HEK293 (cell line): ENCODE results near the gene ICAM4.
A peak's percentile ranks its signal among the peaks of the same experiment; 100 is the strongest.

Experiments used
- IKZF3 ChIP-seq: fragments of 450-650 bp; IDR thresholded peaks from 2 replicates; pipeline ENCODE4 v1.5.0; 2018; ENCODE audit warnings: missing biosample characterization, mild to moderate bottlenecking, missing genetic modification characterization, moderate library complexity
- INSM2 ChIP-seq: fragments of 450-650 bp; formaldehyde crosslinking; IDR thresholded peaks from 2 replicates; pipeline ENCODE4 v1.5.1; 2016; ENCODE audit warnings: missing biosample characterization, missing genetic modification characterization
- KLF1 ChIP-seq: fragments of 450-650 bp; formaldehyde crosslinking; IDR thresholded peaks from 2 replicates; pipeline ENCODE4 v1.5.1; 2016; ENCODE audit warnings: missing biosample characterization, missing genetic modification characterization
- MYNN ChIP-seq: fragments of 450-650 bp; formaldehyde crosslinking; IDR thresholded peaks from 2 replicates; pipeline ENCODE4 v1.5.1; 2016; ENCODE audit warnings: missing biosample characterization, missing genetic modification characterization, borderline replicate concordance
- OSR2 ChIP-seq: fragments of 450-650 bp; formaldehyde crosslinking; IDR thresholded peaks from 2 replicates; pipeline ENCODE4 v1.5.1; 2016; ENCODE audit warnings: missing biosample characterization, missing genetic modification characterization
- PRDM1 ChIP-seq: fragments of 450-650 bp; formaldehyde crosslinking; IDR thresholded peaks from 2 replicates; pipeline ENCODE4; 2016; ENCODE audit warnings: missing biosample characterization, missing genetic modification characterization
- SETDB1 ChIP-seq: IDR thresholded peaks from one replicate; pipeline ENCODE4 v1.6.1; 2017; ENCODE audit warnings: mild to moderate bottlenecking, low read length, moderate library complexity, mixed read lengths; ENCODE audit not compliant: insufficient read length
- SP2 ChIP-seq: fragments of 450-650 bp; formaldehyde crosslinking; IDR thresholded peaks from 2 replicates; pipeline ENCODE4 v1.5.1; 2016; ENCODE audit warnings: missing biosample characterization, missing genetic modification characterization
- SP3 ChIP-seq: fragments of 450-650 bp; formaldehyde crosslinking; IDR thresholded peaks from 2 replicates; pipeline ENCODE4 v1.5.1; 2016; ENCODE audit warnings: missing biosample characterization, missing genetic modification characterization
- TCF7L2 ChIP-seq: IDR thresholded peaks from 2 replicates; pipeline ENCODE4 v1.6.1; 2011; ENCODE audit warnings: low read depth, mild to moderate bottlenecking, inconsistent platforms, low read length, moderate library complexity, borderline replicate concordance
- ZBTB17 ChIP-seq: fragments of 450-650 bp; formaldehyde crosslinking; IDR thresholded peaks from 2 replicates; pipeline ENCODE4 v1.5.1; 2016; ENCODE audit warnings: missing biosample characterization, missing genetic modification characterization
- ZBTB8A ChIP-seq: fragments of 450-650 bp; formaldehyde crosslinking; IDR thresholded peaks from 2 replicates; pipeline ENCODE4 v1.5.1; 2016; ENCODE audit warnings: missing biosample characterization, missing genetic modification characterization
- ZIC2 ChIP-seq: fragments of 450-650 bp; formaldehyde crosslinking; IDR thresholded peaks from 2 replicates; pipeline ENCODE4 v1.5.1; 2016; ENCODE audit warnings: missing biosample characterization, missing genetic modification characterization
- ZNF112 ChIP-seq: fragments of 450-650 bp; formaldehyde crosslinking; IDR thresholded peaks from 2 replicates; pipeline ENCODE4 v1.5.0; 2017; ENCODE audit warnings: missing biosample characterization, missing genetic modification characterization
- ZNF16 ChIP-seq: fragments of 450-650 bp; formaldehyde crosslinking; IDR thresholded peaks from 2 replicates; pipeline ENCODE4 v1.5.1; 2016; ENCODE audit warnings: low read depth, missing biosample characterization, missing genetic modification characterization
- ZNF221 ChIP-seq: fragments of 450-650 bp; formaldehyde crosslinking; IDR thresholded peaks from 2 replicates; pipeline ENCODE4 v1.5.1; 2017; ENCODE audit warnings: missing biosample characterization, missing genetic modification characterization, borderline replicate concordance
- ZNF266 ChIP-seq: fragments of 450-650 bp; formaldehyde crosslinking; IDR thresholded peaks from 2 replicates; pipeline ENCODE4 v1.5.1; 2016; ENCODE audit warnings: missing biosample characterization, missing genetic modification characterization, low read depth
- ZNF324 ChIP-seq: fragments of 450-650 bp; formaldehyde crosslinking; IDR thresholded peaks from 2 replicates; pipeline ENCODE4 v1.5.1; 2016; ENCODE audit warnings: missing biosample characterization, missing genetic modification characterization
- ZNF398 ChIP-seq: fragments of 450-650 bp; formaldehyde crosslinking; IDR thresholded peaks from 2 replicates; pipeline ENCODE4 v1.5.1; 2017; ENCODE audit warnings: missing biosample characterization, missing genetic modification characterization
- ZNF404 ChIP-seq: fragments of 450-650 bp; formaldehyde crosslinking; IDR thresholded peaks from 2 replicates; pipeline ENCODE4 v1.5.1; 2017; ENCODE audit warnings: missing biosample characterization, missing genetic modification characterization
- ZNF501 ChIP-seq: fragments of 450-650 bp; formaldehyde crosslinking; IDR thresholded peaks from 2 replicates; pipeline ENCODE4 v1.5.1; 2016; ENCODE audit warnings: missing biosample characterization, missing genetic modification characterization
- ZNF558 ChIP-seq: fragments of 450-650 bp; formaldehyde crosslinking; IDR thresholded peaks from 2 replicates; pipeline ENCODE4 v1.5.1; 2016; ENCODE audit warnings: missing biosample characterization, missing genetic modification characterization
- ZNF561 ChIP-seq: fragments of 450-650 bp; IDR thresholded peaks from 2 replicates; pipeline ENCODE4 v1.5.1; 2018; ENCODE audit warnings: missing biosample characterization, missing genetic modification characterization, borderline replicate concordance
- ZNF571 ChIP-seq: fragments of 450-650 bp; formaldehyde crosslinking; IDR thresholded peaks from 2 replicates; pipeline ENCODE4 v1.5.0; 2017; ENCODE audit warnings: missing biosample characterization, missing genetic modification characterization
- ZNF621 ChIP-seq: fragments of 450-650 bp; formaldehyde crosslinking; IDR thresholded peaks from 2 replicates; pipeline ENCODE4 v1.5.1; 2017; ENCODE audit warnings: missing biosample characterization, missing genetic modification characterization
- ZNF626 ChIP-seq: fragments of 450-650 bp; sonication (Bioruptor Pico); formaldehyde crosslinking; IDR thresholded peaks from 2 replicates; pipeline ENCODE4 v1.5.1; 2018; ENCODE audit warnings: missing biosample characterization, missing genetic modification characterization, inconsistent platforms
- ZNF658 ChIP-seq: fragments of 450-650 bp; formaldehyde crosslinking; IDR thresholded peaks from 2 replicates; pipeline ENCODE4; 2016; ENCODE audit warnings: missing biosample characterization, missing genetic modification characterization
- ZNF76 ChIP-seq: fragments of 450-650 bp; formaldehyde crosslinking; IDR thresholded peaks from 2 replicates; pipeline ENCODE4; 2016; ENCODE audit warnings: low read depth, missing biosample characterization, missing genetic modification characterization, borderline replicate concordance
- TF ChIP-seq, protein P1 (sequence below): fragments of 450-650 bp; formaldehyde crosslinking; IDR thresholded peaks from 2 replicates; pipeline ENCODE4 v1.5.1; 2016; ENCODE audit warnings: missing biosample characterization, missing genetic modification characterization
- TF ChIP-seq, protein P2 (sequence below): sonication (generic); formaldehyde crosslinking; IDR thresholded peaks from 2 replicates; pipeline ENCODE4 v1.8.1; 2022; ENCODE audit warnings: mild to moderate bottlenecking, moderate library complexity, missing genetic modification reagents
- TF ChIP-seq, protein P3 (sequence below): fragments of 450-650 bp; formaldehyde crosslinking; IDR thresholded peaks from 2 replicates; pipeline ENCODE4 v1.5.1; 2016; ENCODE audit warnings: missing biosample characterization, missing genetic modification characterization

Gene ICAM4

DNA sequence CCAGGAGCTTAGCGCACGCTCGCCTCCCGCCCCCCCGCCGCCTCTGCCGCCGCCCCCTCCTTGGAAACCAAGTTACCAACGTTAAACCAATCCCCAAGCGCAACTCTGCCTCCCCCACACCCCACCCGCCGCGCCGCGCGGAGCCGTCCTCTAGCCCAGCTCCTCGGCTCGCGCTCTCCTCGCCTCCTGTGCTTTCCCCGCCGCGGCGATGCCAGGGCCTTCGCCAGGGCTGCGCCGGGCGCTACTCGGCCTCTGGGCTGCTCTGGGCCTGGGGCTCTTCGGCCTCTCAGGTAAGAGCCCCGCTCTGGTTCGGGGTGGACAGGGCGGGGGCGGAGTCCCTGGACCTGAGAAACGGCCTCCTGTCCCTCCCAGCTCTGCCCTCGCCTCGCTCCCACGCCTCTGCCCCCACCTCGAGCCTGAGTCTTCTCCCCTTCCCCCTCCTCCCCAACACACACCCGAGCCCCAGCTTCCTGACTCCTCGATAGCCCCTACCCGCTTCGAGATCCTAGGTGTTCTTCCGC is 3.1 kb downstream of the ICAM4 start, which contains the start of gene ICAM5 (continued):
- TF ChIP-seq ZNF501 (tag by site-specific recombination) = 0 out of 2 replicates have a peak, but pooled peaks have one; percentile 37
- TF ChIP-seq IKZF3 (tag by site-specific recombination) = no peak; the same call in 1 of the 2 replicates
- peak; percentile 26; the same call in 1 of the 2 replicates for TF ChIP-seq SP2
- no peak for TF ChIP-seq ZNF404 (tag by site-specific recombination)
- 0 out of 2 replicates have a peak, but pooled peaks have one; percentile 7 for TF ChIP-seq KLF1
- TF ChIP-seq ZNF266 = no peak
- TF ChIP-seq SP3 (tag by site-specific recombination) = no peak; the same call in none of the 2 replicates
- TF ChIP-seq MYNN (tag by site-specific recombination) = no peak
- TF ChIP-seq INSM2 = no peak
- no peak for TF ChIP-seq ZNF626 (tag by site-specific recombination)
- TF ChIP-seq, protein P1, sequence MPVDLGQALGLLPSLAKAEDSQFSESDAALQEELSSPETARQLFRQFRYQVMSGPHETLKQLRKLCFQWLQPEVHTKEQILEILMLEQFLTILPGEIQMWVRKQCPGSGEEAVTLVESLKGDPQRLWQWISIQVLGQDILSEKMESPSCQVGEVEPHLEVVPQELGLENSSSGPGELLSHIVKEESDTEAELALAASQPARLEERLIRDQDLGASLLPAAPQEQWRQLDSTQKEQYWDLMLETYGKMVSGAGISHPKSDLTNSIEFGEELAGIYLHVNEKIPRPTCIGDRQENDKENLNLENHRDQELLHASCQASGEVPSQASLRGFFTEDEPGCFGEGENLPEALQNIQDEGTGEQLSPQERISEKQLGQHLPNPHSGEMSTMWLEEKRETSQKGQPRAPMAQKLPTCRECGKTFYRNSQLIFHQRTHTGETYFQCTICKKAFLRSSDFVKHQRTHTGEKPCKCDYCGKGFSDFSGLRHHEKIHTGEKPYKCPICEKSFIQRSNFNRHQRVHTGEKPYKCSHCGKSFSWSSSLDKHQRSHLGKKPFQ (tag by site-specific recombination) = no peak
- TF ChIP-seq, protein P2, sequence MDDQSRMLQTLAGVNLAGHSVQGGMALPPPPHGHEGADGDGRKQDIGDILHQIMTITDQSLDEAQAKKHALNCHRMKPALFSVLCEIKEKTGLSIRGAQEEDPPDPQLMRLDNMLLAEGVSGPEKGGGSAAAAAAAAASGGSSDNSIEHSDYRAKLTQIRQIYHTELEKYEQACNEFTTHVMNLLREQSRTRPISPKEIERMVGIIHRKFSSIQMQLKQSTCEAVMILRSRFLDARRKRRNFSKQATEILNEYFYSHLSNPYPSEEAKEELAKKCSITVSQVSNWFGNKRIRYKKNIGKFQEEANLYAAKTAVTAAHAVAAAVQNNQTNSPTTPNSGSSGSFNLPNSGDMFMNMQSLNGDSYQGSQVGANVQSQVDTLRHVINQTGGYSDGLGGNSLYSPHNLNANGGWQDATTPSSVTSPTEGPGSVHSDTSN (CRISPR knock-in tag) = no peak
- TF ChIP-seq ZNF221 (tag by site-specific recombination) = no peak
- TF ChIP-seq ZNF324 (tag by site-specific recombination) = 0 out of 2 replicates have a peak, but pooled peaks have one; percentile 12
- TF ChIP-seq ZNF571 (tag by site-specific recombination) = no peak
- peak; percentile 96 for TF ChIP-seq ZNF398 (tag by site-specific recombination)
- TF ChIP-seq ZNF558 (tag by site-specific recombination) = no peak
- 0 out of 2 replicates have a peak, but pooled peaks have one; percentile 16 for TF ChIP-seq ZNF561 (tag by site-specific recombination)
- TF ChIP-seq ZIC2 (tag by site-specific recombination) = peak; percentile 51; the same call in 1 of the 2 replicates
- no peak for TF ChIP-seq ZNF658 (tag by site-specific recombination)
- no peak for TF ChIP-seq ZNF76 (tag by site-specific recombination)
- TF ChIP-seq PRDM1 (tag by site-specific recombination) = no peak
- TF ChIP-seq ZBTB17 (tag by site-specific recombination) = 0 out of 2 replicates have a peak, but pooled peaks have one; percentile 68
- TF ChIP-seq SETDB1 = no peak
- TF ChIP-seq OSR2 = 0 out of 2 replicates have a peak, but pooled peaks have one; percentile 11
- TF ChIP-seq, protein P3, sequence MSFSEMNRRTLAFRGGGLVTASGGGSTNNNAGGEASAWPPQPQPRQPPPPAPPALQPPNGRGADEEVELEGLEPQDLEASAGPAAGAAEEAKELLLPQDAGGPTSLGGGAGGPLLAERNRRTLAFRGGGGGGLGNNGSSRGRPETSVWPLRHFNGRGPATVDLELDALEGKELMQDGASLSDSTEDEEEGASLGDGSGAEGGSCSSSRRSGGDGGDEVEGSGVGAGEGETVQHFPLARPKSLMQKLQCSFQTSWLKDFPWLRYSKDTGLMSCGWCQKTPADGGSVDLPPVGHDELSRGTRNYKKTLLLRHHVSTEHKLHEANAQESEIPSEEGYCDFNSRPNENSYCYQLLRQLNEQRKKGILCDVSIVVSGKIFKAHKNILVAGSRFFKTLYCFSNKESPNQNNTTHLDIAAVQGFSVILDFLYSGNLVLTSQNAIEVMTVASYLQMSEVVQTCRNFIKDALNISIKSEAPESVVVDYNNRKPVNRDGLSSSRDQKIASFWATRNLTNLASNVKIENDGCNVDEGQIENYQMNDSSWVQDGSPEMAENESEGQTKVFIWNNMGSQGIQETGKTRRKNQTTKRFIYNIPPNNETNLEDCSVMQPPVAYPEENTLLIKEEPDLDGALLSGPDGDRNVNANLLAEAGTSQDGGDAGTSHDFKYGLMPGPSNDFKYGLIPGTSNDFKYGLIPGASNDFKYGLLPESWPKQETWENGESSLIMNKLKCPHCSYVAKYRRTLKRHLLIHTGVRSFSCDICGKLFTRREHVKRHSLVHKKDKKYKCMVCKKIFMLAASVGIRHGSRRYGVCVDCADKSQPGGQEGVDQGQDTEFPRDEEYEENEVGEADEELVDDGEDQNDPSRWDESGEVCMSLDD = no peak
- TF ChIP-seq ZNF112 = no peak
- TF ChIP-seq ZNF16 (tag by site-specific recombination) = no peak
- no peak for TF ChIP-seq TCF7L2
- no peak for TF ChIP-seq ZNF621 (tag by site-specific recombination)
- TF ChIP-seq ZBTB8A (tag by site-specific recombination) = peak; percentile 56; the same call in 1 of the 2 replicates
